HL-60 (cell line): ENCODE data around the gene SLC15A1.

Source experiments
- CTCF ChIP-seq: IDR thresholded peaks from one replicate; pipeline ENCODE4 v1.5.1; 2011; ENCODE audit warnings: low read length, control low read depth, inconsistent platforms; ENCODE audit not compliant: insufficient read depth
- GABPA ChIP-seq: IDR thresholded peaks from 2 replicates; pipeline ENCODE4 v1.6.1; 2012; ENCODE audit warnings: low read depth
- POLR2AphosphoS5 ChIP-seq: IDR thresholded peaks from 2 replicates; pipeline ENCODE4 v1.6.1; 2012; ENCODE audit warnings: low read depth
- REST ChIP-seq: IDR thresholded peaks from 2 replicates; pipeline ENCODE4 v1.6.1; 2012; ENCODE audit warnings: low read depth; ENCODE audit not compliant: insufficient replicate concordance
- SPI1 ChIP-seq: IDR thresholded peaks from 2 replicates; pipeline ENCODE4 v1.6.1; 2012; ENCODE audit warnings: low read depth, mild to moderate bottlenecking, borderline replicate concordance

DNA sequence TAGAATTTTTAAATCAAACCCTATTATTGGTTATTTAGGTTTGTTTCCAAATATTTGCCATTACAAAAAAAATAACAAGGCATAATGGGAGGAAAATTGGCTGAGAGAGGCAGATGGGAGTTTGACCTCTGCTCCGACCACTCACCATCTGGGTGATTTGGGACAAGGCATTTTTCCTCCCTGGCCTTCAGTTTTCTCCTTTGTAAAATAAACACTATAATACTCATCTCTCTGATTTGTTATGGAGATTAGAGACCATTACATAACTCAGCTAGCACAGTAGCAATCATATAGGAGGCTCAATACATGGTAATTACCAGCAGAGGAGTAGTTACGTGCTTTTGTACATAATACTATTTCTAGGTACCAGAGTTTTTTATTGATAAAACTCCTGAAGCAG is 105.4 kb downstream of the SLC15A1 start:
- TF ChIP-seq CTCF (no peak), POLR2AphosphoS5 (no peak), GABPA (no peak), REST (no peak), SPI1 (no peak)
